Measurements from ENCODE around the gene OPRD1.
"Not testable (repeated sequence)": the region's sequence is repeated elsewhere in the genome, so short reads cannot be mapped to it uniquely, and the experiment has no call there.

OPRD1 gene

DNA sequence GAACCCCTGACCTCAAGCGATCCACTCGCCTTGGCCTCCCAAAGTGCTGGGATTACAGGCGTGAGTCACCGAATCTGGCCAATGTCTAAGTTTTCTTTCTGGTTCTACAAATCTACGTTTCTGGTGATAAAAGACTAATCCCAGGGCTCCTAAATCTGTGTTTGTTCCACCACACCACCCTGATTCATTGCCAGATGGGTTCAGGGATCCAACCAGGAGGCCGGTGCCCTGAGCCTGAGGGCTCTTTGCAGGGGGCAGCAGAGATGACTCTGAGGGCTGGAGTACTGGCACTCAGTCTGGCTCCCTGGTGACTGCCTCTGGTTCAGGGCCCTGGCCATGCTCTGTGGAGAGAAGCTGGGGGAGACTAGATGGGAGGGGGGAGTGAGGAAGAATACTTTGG is 10.5 kb upstream of the OPRD1 start:
- DNase-seq (ENCODE audit: low read depth, low spot score): no peak

DNA sequence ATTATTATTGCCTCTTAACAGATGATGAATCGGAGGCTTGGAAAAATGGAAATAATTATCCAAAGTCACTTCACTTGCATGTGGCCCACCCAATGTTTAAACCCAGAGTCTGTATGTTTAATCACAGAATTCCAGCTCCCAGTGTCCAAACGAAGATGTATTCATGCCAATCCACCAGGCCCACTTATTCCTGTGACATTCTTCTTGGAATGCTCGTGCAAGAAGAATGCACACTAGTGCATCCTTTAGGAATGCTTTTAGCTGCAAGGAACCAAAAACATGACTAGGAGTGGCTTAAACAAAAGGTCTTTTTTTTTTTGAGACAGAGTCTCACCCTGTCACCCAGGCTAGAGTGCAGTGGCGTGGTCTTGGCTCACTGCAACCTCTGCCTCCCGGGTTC is 8.9 kb upstream of the OPRD1 start:
- no peak for DNase-seq (ENCODE audit: low read depth, low spot score)

DNA sequence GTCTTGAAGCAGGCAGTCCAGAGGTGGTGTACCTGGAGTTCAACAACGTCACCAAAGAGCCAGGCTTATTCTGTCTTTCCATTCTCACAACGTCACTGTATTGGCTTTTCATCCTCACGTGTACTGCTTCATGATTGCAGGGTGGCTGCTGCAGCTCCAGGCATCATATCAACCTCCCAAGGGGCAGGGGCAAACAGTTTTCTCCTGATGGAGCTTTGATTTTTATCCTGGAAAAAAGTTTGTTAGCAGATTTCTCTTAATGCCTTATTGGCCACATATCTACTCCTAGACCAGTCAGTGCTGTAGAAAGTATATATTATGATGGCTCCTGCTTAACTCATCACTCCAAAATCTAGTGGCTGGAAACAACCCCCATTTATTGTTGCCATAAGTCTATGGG is 8.3 kb upstream of the OPRD1 start:
- DNase-seq (ENCODE audit: low read depth, low spot score): no peak

DNA sequence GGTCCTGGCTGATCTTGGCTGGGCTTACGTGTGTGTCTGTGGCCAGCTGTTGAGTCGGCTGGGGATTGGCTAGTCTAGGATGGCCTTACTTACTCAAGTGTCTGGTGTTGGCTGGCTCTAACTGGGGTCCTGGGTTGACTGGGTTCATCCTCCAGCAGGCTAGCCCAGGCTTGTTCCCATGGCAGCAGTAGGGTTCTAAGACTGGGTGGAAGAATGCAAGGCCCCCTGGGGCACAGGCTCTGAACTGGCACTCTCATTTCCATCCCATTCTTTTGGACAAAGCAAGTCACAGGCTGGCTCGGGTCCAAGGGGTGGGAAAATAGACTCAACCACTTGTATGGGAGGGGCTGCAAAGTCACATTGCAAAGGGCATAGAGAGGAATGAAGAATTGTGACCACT is 7.9 kb upstream of the OPRD1 start:
- DNase-seq (ENCODE audit: low read depth, low spot score): no peak

DNA sequence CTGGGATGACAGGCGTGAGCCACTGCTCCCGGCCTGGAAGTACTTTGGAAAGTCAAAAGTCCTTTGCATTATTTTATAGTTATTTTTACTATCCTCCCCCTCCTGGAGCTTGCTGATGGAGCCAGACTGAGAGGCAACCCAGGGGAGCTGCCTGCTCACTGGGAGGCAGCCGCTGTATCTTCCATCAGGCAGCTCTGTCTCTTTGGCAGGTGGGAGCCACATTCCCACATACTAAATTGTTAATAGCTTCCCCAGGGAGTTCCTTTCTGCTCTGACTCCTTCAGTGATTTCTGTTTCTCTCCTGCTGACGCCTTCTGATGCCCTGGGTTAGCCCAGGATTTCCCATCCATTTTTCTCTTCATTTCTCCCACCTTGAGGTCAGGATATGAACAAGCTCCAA is 4.9 kb upstream of the OPRD1 start:
- DNase-seq (ENCODE audit: low read depth, low spot score): no peak

DNA sequence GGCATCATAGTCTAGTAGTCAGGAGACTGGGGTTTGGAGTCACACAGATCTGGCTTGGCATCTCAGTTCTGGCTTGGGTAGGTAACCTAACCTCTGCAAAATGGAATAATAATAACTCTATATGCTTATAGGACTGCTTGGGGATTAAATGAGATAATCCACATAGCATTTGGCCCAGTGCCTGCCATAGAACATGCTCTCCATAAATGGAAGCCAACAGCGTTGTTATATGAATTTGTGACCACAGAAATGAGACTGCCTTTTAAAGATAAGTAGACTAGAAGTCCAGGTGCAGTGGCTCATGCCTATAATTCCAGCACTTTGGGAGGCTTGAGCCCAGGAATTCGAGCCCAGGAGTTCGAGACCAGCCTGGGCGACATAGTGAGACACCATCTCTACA is 4.0 kb upstream of the OPRD1 start:
- DNase-seq (ENCODE audit: low read depth, low spot score): no peak

DNA sequence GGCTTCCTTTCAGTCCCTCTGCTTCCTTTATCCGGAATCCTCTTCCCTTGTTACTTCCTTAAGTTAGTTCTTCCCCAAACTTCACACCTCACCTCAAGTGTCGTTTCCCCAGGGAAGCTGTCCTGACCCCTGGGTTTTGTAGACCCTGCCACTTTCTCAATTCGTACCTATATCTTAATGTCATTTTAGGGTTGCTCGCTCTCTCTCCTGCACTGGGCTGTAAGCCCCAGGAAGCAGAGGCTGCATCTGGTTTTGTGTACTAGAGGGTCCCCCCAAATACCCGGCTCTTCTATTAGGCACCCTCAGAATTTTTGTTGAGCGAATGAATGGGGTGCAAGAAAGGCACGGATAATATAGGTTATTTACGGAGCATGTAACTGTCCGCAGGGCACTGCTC is 603 bp upstream of the OPRD1 start:
- no peak for DNase-seq (ENCODE audit: low read depth, low spot score)

DNA sequence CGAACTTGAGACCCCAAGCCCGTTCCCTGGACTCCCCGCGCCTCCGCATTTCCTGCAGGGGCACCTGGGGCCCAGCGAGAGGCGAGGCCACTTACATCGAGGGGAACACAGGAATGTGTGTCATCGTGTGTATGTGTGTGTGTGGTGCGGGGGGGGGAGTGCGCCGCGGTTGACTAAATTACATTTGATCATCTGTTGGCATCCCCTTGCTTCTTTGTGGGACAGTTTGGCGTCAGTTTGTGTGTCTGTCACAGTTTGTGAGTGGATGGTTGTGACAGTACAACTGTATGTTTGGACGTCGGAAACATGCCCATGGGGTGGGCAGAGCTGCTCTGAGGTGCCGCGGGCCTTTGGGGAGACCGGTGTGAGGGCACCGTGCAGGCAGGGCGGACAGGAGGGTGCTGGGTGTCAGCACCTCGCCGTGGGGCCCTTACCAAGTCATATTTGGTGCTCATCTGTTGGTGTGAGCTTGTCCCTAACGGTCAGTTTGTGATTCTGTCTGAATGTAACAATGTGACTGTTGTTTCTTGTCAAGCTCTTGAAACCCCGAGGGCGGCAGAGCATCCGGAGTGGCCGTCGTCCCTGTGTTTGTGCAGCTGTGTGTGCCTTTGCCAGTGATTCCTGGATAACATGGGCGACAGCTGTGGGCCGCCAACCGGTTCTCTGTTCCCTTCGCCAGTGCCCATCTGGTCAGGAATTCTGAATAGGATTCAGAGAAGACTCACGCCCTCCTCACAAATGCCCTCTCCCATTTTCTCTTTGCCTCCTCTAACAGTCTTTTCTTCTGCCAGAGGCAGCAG is 899 bp downstream of the OPRD1 start:
- DNase-seq (ENCODE audit: low read depth, low spot score): no peak

DNA sequence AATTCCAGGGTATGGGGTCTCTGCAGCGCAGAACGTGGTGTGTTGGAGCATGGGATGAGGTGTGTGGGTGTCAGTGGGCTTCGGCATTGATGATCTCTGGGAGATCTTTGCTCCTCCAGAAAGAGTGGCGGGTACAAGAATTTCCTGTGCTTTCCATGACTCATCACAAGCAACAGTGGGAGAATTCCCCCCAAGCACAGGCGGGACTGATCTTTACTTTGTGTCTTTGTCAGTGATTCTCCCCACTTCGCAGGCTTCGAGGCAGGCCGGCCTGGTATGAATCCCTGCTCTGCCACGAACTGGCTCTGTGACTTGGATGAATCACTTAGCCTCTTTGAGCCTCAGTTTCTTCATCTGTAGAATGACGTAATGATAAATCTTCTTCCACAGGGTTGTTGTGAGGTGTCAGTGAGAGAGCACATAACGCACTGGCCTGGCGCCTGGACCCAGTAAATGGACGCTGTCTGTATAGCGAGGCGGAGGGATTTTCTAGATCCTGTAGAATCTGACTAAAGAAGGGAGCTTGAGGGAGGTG is 2.0 kb downstream of the OPRD1 start:
- no peak for DNase-seq (ENCODE audit: low read depth, low spot score)

DNA sequence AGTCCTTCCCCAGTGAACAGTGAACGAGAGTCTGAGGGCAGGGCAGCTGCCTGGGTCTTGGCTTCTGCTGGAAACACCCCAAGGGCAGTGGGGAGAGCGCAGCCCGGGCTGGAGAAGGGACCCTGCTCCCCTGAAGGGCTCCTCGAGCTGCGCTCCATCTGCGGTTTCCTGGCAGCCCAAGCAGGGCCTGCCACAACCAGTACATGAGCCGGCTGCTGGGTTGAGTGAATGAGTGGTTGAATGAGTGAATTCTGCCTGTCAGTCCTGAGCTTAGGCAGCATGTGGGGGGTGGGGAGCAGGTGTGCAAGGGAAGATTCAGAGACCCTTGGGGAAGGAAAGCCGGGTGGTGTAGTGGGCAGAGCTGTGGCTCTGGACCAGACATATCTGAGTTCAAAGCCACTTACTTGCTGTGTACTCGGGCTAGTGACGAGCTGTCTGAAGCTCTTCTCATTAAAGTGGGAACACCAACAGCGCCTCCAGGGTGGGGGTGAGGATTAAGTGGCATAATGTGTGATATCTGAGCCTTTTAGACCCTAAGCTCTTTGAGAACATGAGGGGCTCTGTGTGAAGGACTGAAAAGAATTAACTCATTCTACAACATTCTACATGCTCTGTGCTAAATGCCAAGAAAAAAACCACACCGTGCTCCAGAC is 3.7 kb downstream of the OPRD1 start:
- no peak for DNase-seq (ENCODE audit: low read depth, low spot score)

DNA sequence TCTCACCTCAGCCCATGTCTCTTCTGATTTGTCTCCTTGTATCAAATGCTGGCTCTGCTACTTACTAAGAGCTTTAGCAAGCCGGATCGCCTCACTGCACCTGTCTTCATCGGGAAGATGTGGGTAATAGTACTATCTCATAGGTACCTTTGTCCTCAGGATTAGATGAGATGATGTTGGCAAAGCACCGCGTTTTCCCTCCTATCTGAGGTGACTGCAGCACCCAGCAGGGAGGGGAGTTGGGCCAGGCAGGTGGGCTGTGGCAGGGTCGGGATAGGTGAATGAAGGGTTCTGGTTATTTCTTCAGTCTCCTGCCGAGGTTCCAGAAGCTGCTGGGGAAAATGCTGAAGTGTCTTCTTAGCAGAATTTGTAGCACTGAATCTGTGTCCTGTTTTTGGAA is 5.2 kb downstream of the OPRD1 start:
- DNase-seq (ENCODE audit: low read depth, low spot score): no peak

DNA sequence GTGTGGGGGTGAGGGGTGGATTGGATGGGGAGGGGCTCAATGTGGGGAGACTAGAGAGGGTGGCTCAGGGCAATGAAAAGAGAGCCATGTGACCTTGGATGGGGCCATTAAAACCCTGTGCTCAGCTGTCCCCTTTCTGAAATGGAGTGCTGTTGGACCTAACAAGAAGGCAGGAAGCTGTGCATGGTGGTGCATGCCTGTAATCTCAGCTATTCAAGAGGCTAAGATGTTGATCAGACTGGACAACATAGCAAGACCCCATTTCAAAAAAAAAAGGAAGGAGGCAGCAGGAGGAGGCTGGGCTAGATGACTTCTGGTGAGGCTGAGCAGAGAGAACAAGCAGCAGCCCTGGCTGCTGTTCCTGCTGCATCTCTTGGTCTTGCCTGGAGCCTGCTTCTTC is 7.0 kb downstream of the OPRD1 start:
- DNase-seq (ENCODE audit: low read depth, low spot score): no peak

DNA sequence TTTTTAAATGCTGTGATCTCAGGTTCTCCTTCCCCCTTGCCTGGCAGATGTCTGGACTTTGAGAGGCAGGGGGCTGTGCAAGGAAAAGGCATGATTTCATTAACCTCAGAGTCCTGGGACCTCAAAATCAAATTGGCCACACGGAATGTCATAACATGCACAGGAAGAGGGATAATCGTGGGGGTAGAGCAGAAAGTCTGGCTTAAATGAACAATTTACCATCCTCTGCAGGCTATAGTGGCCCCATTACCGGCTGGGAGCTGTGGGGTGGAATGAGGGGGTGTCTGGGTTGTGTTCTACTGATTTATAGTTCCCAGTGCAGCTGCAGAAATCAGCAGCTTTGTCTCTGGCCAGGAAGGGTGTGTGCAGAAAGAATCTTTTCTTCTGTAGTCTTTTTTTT is 10.8 kb downstream of the OPRD1 start:
- DNase-seq (ENCODE audit: low read depth, low spot score): no peak

DNA sequence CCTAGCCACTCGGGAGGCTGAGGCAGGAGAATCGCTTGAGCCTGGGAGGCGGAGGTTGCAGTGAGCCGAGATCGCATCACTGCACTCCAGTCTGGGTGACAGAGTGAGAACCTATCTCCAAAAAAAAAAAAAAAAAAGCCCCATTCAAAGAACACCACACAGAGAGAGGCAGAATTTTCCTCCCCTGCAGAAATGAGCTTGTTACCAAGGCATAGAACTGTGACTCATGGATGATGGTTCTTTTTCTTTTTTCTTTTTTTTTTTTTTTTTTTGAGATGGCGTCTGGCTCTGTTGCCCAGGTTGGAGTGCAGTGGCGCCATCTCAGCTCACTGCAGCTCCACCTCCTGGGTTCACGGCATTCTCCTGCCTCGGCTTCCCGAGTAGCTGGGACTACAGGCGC is 12.1 kb downstream of the OPRD1 start:
- not testable (repeated sequence) for DNase-seq (ENCODE audit: low read depth, low spot score)

DNA sequence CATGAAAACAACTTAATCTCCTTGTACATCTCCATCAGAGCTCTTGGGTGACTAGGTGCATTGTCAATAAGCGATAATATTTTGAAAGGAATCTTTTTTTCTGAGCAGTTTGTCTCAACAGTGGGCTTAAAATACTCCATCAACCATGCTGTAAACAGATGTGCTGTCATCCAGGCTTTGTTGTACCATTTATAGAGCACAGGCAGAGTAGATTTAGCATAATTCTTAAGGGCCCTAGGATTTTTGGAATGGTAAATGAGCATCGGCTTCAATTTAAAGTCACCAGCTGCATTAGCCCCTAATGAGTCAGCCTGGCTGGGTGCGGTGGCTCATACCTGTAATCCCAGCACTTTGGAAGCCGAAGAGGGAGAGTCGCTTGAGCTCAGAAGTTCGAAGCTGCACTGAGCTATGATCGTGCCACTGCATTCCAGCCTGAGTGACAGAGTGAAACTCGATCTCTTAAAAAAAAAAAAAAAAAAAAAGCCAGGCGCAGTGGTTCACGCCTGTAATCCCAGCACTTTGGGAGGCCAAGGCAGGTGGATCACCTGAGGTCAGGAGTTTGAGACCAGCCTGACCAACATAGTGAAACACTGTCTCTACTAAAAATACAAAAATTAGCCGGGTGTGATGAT is 16.4 kb downstream of the OPRD1 start:
- not testable (repeated sequence) for DNase-seq (ENCODE audit: low read depth, low spot score)

DNA sequence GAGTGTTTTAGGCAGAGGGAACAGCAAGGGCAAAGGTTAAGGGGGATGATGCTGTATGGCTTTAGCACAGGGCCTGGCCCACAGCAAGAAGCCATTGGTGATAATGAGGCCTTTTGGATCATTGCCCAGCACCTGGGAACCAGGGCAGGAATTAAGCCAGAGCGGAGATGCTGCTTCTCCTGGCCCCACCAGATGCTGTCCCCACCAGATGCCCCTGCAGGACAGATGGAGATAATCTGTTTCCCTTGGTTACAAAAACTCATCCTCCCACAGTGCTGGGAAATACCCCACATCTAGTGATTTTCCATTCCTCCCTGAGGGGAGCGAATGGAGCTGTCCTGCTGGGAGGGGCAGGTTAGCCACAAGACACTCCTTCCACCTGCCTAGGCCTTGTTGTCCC is 18.8 kb downstream of the OPRD1 start:
- no peak for DNase-seq (ENCODE audit: low read depth, low spot score)

DNA sequence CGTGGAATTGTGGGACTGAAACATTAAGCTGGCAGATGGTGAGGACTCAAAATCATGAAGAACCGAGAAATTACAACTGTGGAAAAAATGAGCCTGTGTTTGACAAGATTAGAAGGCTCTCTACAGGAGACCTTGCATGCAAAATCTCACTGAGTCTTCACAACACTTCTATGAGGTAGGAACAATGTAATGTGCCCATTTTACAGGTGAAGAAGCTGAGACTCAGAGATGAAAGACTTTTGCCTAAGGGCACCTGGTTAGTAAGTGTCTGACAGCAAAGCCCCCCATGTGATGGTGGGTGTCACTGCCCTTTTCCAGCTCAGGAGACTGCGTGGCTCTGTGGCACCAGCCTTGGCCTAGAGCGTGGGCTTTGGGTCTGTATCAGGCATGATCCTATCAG is 21.0 kb downstream of the OPRD1 start:
- no peak for DNase-seq (ENCODE audit: low read depth, low spot score)

DNA sequence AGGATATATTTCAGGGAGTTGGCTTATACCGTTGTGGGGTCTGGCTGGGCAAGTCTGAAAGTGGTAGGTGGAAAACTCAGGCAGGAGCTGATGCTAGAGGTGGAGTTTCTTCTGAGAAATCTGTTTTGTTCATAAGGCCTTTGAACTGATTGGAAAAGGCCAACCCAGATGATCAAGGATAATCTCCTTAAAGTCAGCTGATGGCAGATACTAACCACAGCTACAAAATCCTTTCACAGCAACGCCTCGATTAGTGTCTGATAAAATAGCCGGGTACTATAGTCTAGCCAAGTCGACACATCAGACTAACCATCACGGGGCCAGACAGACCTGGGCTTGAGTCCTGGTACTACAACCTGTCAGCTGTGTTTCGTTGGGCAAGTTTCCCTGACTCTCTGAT is 21.4 kb downstream of the OPRD1 start:
- no peak for DNase-seq (ENCODE audit: low read depth, low spot score)

DNA sequence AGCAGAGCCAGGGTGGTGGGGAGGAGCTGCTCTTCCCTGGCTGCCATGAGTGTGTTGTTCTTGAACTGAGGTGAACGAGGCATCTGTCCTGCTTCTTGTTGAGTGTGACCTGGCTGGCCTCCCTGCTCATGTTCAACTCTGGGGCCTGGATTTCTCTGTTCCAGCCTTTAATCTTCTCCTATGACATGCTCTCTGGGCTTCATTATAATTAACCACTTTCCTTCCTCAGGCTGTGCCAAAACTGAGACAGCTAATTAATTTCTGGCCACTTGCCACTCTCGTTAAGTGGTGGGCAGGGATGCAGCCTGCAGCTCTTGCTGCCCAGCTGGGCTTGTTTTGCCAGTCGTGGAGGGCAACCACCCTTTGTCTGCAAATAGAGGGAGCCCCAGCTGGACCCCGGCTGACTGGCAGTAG is 23.3 kb downstream of the OPRD1 start:
- no peak for DNase-seq (ENCODE audit: low read depth, low spot score)

DNA sequence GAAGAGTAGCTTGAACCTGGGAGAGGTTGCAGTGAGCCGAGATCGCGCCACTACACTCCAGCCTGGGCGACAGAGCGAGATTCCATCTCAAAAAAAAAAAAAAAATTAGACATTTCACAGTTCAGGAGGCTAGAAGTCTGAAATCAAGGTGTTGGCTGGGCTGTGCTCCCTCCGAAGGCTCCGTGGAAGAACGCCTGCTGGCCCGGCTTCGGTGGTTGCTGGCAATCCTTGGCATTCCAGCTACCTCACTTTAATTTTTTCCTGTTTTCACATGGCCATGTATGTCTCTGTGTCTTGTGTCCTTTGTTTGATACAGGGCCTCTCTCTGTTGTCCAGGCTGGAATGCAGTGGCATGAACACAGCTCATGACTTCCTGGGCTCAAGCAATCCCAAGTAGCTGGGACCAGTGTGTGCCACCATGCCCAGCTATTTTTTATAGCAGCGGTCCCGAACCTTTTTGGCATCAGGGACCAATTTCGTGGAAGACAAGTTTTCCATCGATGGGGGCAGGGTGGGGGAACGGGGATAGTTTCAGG is 24.5 kb downstream of the OPRD1 start:
- no peak for DNase-seq (ENCODE audit: low read depth, low spot score)

DNA sequence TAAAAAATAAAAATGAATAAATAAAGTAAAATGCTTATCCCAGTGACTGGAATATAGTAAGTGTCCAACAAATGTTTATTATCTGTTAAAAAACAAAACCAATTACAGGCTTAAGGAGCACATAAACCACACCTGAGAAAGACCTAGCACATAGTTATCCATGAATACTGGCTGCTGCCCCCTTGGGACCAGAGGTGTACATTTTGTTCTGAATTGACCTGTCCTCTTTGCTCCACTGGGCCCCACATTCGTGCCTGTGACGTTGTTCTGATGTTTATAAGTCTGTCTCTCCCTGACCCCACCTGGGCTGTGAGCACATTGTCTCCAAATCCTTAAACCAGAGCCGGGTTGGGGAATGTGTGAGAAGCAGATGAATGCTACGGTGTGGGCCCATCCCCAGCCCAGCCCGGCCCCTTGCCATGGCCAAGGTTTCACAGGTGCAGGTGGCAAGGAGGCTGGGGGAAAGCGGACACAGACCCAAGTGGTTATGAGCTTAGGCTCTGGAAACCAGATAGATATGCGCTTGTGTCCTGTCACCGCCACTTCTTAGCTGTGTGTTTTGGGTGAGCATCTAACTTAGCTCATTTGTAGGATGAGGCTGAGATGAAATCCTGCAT is 29.1 kb downstream of the OPRD1 start:
- no peak for DNase-seq (ENCODE audit: low read depth, low spot score)

Data from activated naive CD8-positive, alpha-beta T cell treated with anti-CD3 and anti-CD28 coated beads, Interleukin-2, amount 50 U/mL, for 16 hours (primary cell).